Sigmoid colon (tissue), 7 donors: ENCODE results near the gene ZNF277. TPM values are rescaled to one million over a fixed set of nuclear protein-coding genes. Genes with fewer than 3 reads are reported as not detected.

ENCODE experiments used
- DNase-seq: peaks from one replicate; pipeline ENCODE4 v3.0.0-alpha.2; 2019
- H3K27ac ChIP-seq, 4 donors: fragments of 200-600 bp; sonication (generic); one replicate each; pipeline ENCODE4 v1.5.1; 2016 to 2019; ENCODE audit warnings: mild to moderate bottlenecking in 1 of 4
- H3K27me3 ChIP-seq, 3 donors: fragments of 200-600 bp; sonication (generic); one replicate each; pipeline ENCODE4 v1.5.1; 2019; ENCODE audit warnings: mild to moderate bottlenecking in 1 of 3
- H3K36me3 ChIP-seq, 4 donors: fragments of 200-600 bp; sonication (generic); one replicate each; pipeline ENCODE4 v1.5.1; 2016 to 2019
- H3K4me1 ChIP-seq, 4 donors: fragments of 200-600 bp; sonication (generic); one replicate each; pipeline ENCODE4 v1.5.1; 2017 to 2019
- H3K4me3 ChIP-seq, 4 donors: fragments of 200-600 bp; sonication (generic); one replicate each; pipeline ENCODE4 v1.5.1; 2017 to 2019; ENCODE audit warnings: mild to moderate bottlenecking in 2 of 4, moderate library complexity in 1 of 4
- H3K9me3 ChIP-seq, 4 donors: fragments of 200-600 bp in 3 of 4; sonication (generic) in 3 of 4; one replicate each; pipeline versions ENCODE4 v1.5.1 to v1.6.1; 2013 to 2019
- CTCF ChIP-seq, 4 experiments: fragments of 450-650 bp in 3 of 4; fragments of 200-600 bp in 1 of 4; IDR thresholded peaks; one replicate each; pipeline ENCODE4 v1.5.1; 2016 to 2019; ENCODE audit warnings: antibody characterized with exemption in 4 of 4, mild to moderate bottlenecking in 3 of 4, moderate library complexity in 2 of 4
- EP300 ChIP-seq, 4 donors: sonication (generic); formaldehyde crosslinking; IDR thresholded peaks; one replicate each; pipeline ENCODE4 v1.6.1; 2017; ENCODE audit warnings: antibody characterized with exemption in 4 of 4
- POLR2A ChIP-seq, 2 donors: fragments of 450-650 bp; IDR thresholded peaks; one replicate each; pipeline ENCODE4 v1.6.1; 2016; ENCODE audit warnings: antibody characterized with exemption in 2 of 2, mild to moderate bottlenecking in 2 of 2, moderate library complexity in 2 of 2
- POLR2AphosphoS5 ChIP-seq, 4 donors: sonication (generic); formaldehyde crosslinking; IDR thresholded peaks; one replicate each; pipeline ENCODE4 v1.6.1; 2017; ENCODE audit warnings: antibody characterized with exemption in 4 of 4
- WGBS, 2 donors: extraction: QIAGEN DNeasy Blood & Tissue Kit; methylation state at CpG; one replicate each; pipeline ENCODE4 v1.1.7; 2013; 5-methylcytosine and 5-hydroxymethylcytosine counted together
- intact Hi-C: fragments of 100-400 bp; cut with DNase I; formaldehyde crosslinking; loops from one replicate; pipeline ENCODE4 v1.15.1; 2023
- polyA plus RNA-seq, 3 donors: library from polyadenylated mRNA; stranded (reverse); fragments of 200-250 nt; gene quantifications; one replicate each; pipeline ENCODE4 v1.2.3, GENCODE V29; 2013
- total RNA-seq, 4 donors: library from RNA; depleted of rRNA; stranded (reverse); fragments of >200 nt; gene quantifications; one replicate each; pipeline ENCODE4 v1.1.0, GENCODE V29; 2016
- donor health status: healthy with polysubstance abuse.
- donor health status: Bipolar disorder and iron deficiency.
- donor health status: healthy.

ZNF277 gene
- total and polyA plus RNA-seq, 7 donors: 15.8 to 49.3 (median 39.0) TPM

- no peak overlapping the region for H3K4me3 ChIP-seq
- DNase-seq: no peak
- TF ChIP-seq POLR2A (IDR thresholded peaks at IDR 0.05): no peak
- TF ChIP-seq CTCF (IDR thresholded peaks at IDR 0.05): no peak
- no peak for TF ChIP-seq EP300 (IDR thresholded peaks at IDR 0.05)
- TF ChIP-seq POLR2AphosphoS5 (IDR thresholded peaks at IDR 0.05): no peak
- no peaks in the 10 kb centered on the region for H3K27me3 ChIP-seq
- H3K27ac ChIP-seq: no peak overlapping the region
- intact Hi-C loops: no loop called here
- no peaks in the 10 kb centered on the region for H3K9me3 ChIP-seq
- H3K4me1 ChIP-seq: peaks cover 0 to 13% (median 2%) of the 10 kb centered on the region in 4 donors
- WGBS, 2 donors: 80 to 95% methylated on average over 2 of the region's 2 CpGs
- no peaks in the 10 kb centered on the region for H3K36me3 ChIP-seq
Observed at GRCh38 chr7:112214883-112215282, 8.4 kb downstream of the ZNF277 start.

- intact Hi-C loops: no loop called here
- Histone ChIP-seq H3K9me3 (no peaks in the 10 kb centered on the region), H3K4me1 (peaks cover 0 to 13% (median 2%) of the 10 kb centered on the region in 4 donors), H3K27ac (no peak overlapping the region), H3K4me3 (no peak overlapping the region), H3K27me3 (no peaks in the 10 kb centered on the region), H3K36me3 (no peaks in the 10 kb centered on the region)
- TF ChIP-seq POLR2A (IDR thresholded peaks at IDR 0.05): no peak
- no peak for TF ChIP-seq EP300 (IDR thresholded peaks at IDR 0.05)
- TF ChIP-seq CTCF (IDR thresholded peaks at IDR 0.05): no peak
- TF ChIP-seq POLR2AphosphoS5 (IDR thresholded peaks at IDR 0.05): no peak
- WGBS, 2 donors: 91 to 92% methylated on average over 4 of the region's 4 CpGs
- no peak for DNase-seq
Observed at GRCh38 chr7:112215787-112216186, 9.3 kb downstream of the ZNF277 start.

- no peak overlapping the region for H3K4me3 ChIP-seq
- no peak for DNase-seq
- H3K9me3 ChIP-seq: no peaks in the 10 kb centered on the region
- intact Hi-C loops: no loop called here
- no peaks in the 10 kb centered on the region for H3K4me1 ChIP-seq
- no peaks in the 10 kb centered on the region for H3K36me3 ChIP-seq
- no peaks in the 10 kb centered on the region for H3K27me3 ChIP-seq
- no peak for TF ChIP-seq POLR2AphosphoS5 (IDR thresholded peaks at IDR 0.05)
- no peak for TF ChIP-seq POLR2A (IDR thresholded peaks at IDR 0.05)
- TF ChIP-seq EP300 (IDR thresholded peaks at IDR 0.05): no peak
- no peak for TF ChIP-seq CTCF (IDR thresholded peaks at IDR 0.05)
- no peak overlapping the region for H3K27ac ChIP-seq
- WGBS, 2 donors: 93% methylated on average over 20 of the region's 20 CpGs
Observed at GRCh38 chr7:112220877-112221434, 14.5 kb downstream of the ZNF277 start.

- TF ChIP-seq CTCF (IDR thresholded peaks at IDR 0.05) (no peak), POLR2AphosphoS5 (IDR thresholded peaks at IDR 0.05) (no peak), EP300 (IDR thresholded peaks at IDR 0.05) (no peak), POLR2A (IDR thresholded peaks at IDR 0.05) (no peak)
- H3K4me3 ChIP-seq: no peak overlapping the region
- no peak for DNase-seq
- WGBS, 2 donors: 93 to 94% methylated on average over 3 of the region's 3 CpGs
- no peaks in the 10 kb centered on the region for H3K27me3 ChIP-seq
- H3K4me1 ChIP-seq: no peaks in the 10 kb centered on the region
- H3K9me3 ChIP-seq: no peaks in the 10 kb centered on the region
- intact Hi-C loops: no loop called here
- H3K27ac ChIP-seq: no peak overlapping the region
- H3K36me3 ChIP-seq: no peaks in the 10 kb centered on the region
Observed at GRCh38 chr7:112223310-112223709, 16.8 kb downstream of the ZNF277 start.

GRCh38 chr7:112224186-112224585 lies 17.7 kb downstream of the ZNF277 start:
- no peak for DNase-seq
- H3K4me1 ChIP-seq: no peaks in the 10 kb centered on the region
- no peaks in the 10 kb centered on the region for H3K36me3 ChIP-seq
- TF ChIP-seq EP300 (IDR thresholded peaks at IDR 0.05) (no peak), CTCF (IDR thresholded peaks at IDR 0.05) (no peak), POLR2A (IDR thresholded peaks at IDR 0.05) (no peak), POLR2AphosphoS5 (IDR thresholded peaks at IDR 0.05) (no peak)
- no peaks in the 10 kb centered on the region for H3K27me3 ChIP-seq
- no peak overlapping the region for H3K27ac ChIP-seq
- no peak overlapping the region for H3K4me3 ChIP-seq
- 89 to 94% methylated on average over 2 of the region's 2 CpGs for WGBS, 2 donors
- no peaks in the 10 kb centered on the region for H3K9me3 ChIP-seq
- intact Hi-C loops: no loop called here
